ENCODE measurements around the gene PHF2.

Gene PHF2

DNA sequence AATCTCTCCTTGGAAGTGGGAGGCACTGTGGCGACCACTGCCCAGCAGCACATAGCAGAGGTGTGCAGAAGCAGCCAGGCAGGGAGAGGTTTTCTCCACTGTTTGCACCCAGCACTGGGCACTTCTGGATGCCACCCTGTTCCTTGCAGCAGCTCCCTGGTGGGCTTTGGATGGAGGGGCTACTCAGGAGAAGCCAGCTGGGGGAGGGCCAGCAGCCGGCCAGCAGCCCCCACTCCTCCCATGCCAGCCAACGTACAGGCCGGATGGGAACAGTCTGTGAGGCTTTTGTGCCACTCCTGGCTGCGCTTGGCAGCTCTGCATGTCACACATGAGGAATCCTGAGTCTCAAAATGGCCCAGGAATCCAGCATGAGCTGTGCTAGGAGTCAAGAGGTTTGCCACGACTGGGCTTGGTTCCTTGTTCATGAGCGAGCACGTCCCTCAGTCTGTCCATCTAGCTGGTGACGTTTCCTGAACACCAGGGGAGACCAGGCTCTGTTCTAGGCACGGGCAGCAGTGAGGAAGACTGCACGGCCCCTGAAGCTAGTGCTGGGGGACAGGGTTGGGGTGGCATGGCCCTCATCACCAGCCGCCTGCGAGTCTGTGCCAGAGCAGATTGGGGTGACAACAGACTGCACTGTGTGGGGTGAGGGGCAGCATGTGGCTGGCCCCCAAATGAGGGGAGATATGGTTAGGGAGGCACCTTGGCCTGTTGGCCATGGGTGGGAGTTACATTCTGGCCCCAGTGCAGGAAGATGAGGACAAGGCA, 10.1 kb downstream of the PHF2 start:
- H4K20me1 ChIP-seq (ENCODE audit: insufficient read depth, low read length) = no peaks in the 10 kb centered on the region; the same call in none of the 2 replicates
- no peak overlapping the region for H3K27ac ChIP-seq (ENCODE audit: low read length)
- H3K9me2 ChIP-seq (replicated peaks; ENCODE audit: insufficient read depth, low read length) = no peaks in the 10 kb centered on the region
- H3K9me3 ChIP-seq (replicated peaks; ENCODE audit: insufficient read depth, low read length) = no peaks in the 10 kb centered on the region
- no peak for DNase-seq
- no peak overlapping the region for H3K4me2 ChIP-seq (ENCODE audit: low read depth, low read length)
- H3K4me3 ChIP-seq (ENCODE audit: low read length) = no peak overlapping the region
- H3F3A ChIP-seq (ENCODE audit: insufficient read depth, low read length) = no peaks in the 10 kb centered on the region
- peaks cover 73% of the 10 kb centered on the region for H3K79me2 ChIP-seq (ENCODE audit: low read length)
- no peak overlapping the region for H3K9ac ChIP-seq (ENCODE audit: low read length)
- H2AFZ ChIP-seq (ENCODE audit: low read length) = no peak overlapping the region
- TF ChIP-seq, protein P1, sequence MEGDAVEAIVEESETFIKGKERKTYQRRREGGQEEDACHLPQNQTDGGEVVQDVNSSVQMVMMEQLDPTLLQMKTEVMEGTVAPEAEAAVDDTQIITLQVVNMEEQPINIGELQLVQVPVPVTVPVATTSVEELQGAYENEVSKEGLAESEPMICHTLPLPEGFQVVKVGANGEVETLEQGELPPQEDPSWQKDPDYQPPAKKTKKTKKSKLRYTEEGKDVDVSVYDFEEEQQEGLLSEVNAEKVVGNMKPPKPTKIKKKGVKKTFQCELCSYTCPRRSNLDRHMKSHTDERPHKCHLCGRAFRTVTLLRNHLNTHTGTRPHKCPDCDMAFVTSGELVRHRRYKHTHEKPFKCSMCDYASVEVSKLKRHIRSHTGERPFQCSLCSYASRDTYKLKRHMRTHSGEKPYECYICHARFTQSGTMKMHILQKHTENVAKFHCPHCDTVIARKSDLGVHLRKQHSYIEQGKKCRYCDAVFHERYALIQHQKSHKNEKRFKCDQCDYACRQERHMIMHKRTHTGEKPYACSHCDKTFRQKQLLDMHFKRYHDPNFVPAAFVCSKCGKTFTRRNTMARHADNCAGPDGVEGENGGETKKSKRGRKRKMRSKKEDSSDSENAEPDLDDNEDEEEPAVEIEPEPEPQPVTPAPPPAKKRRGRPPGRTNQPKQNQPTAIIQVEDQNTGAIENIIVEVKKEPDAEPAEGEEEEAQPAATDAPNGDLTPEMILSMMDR (IDR thresholded peaks at IDR 0.05; ENCODE audit: low read length) = no peak
- no peak for TF ChIP-seq EZH2phosphoT487 (IDR thresholded peaks at IDR 0.05; ENCODE audit: low read length)
- TF ChIP-seq EZH2 (optimal IDR thresholded peaks at IDR 0.05; ENCODE audit: low read depth, low read length) = no peak
- no peaks in the 10 kb centered on the region for H3K4me1 ChIP-seq (ENCODE audit: low read length)
- H3K36me3 ChIP-seq (replicated peaks; ENCODE audit: insufficient read depth, low read length) = no peaks in the 10 kb centered on the region
- no peaks in the 10 kb centered on the region for H3K27me3 ChIP-seq (replicated peaks; ENCODE audit: insufficient read depth, low read length)

DNA sequence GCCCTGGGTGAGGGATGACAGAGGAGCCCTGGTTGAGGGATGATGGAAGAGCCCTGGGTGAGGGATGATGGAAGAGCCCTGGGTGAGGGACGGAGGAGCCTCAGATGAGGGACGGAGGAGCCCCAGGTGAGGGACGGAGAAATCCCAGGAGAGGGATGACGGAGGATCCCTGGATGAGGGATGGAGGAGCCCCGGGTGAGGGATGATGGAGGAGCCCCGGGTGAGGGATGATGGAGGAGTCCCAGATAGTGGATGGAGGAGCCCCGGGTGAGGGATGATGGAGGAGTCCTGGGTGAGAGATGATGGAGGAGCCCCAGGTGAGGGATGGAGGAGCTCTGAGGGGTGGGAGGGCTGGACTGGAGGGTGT, 10.9 kb downstream of the PHF2 start:
- H3K27ac ChIP-seq (ENCODE audit: low read length) = no peak overlapping the region
- H3K4me3 ChIP-seq (ENCODE audit: low read length) = no peak overlapping the region
- no peak overlapping the region for H3K4me2 ChIP-seq (ENCODE audit: low read depth, low read length)
- H2AFZ ChIP-seq (ENCODE audit: low read length) = no peak overlapping the region
- no peak overlapping the region for H3K9ac ChIP-seq (ENCODE audit: low read length)
- no peak for TF ChIP-seq EZH2 (optimal IDR thresholded peaks at IDR 0.05; ENCODE audit: low read depth, low read length)
- TF ChIP-seq EZH2phosphoT487 (IDR thresholded peaks at IDR 0.05; ENCODE audit: low read length) = no peak
- TF ChIP-seq, protein P1 (IDR thresholded peaks at IDR 0.05; ENCODE audit: low read length) = no peak
- DNase-seq = no peak
- no peaks in the 10 kb centered on the region; the same call in none of the 2 replicates for H4K20me1 ChIP-seq (ENCODE audit: insufficient read depth, low read length)
- H3K27me3 ChIP-seq (replicated peaks; ENCODE audit: insufficient read depth, low read length) = no peaks in the 10 kb centered on the region
- no peaks in the 10 kb centered on the region for H3K36me3 ChIP-seq (replicated peaks; ENCODE audit: insufficient read depth, low read length)
- H3F3A ChIP-seq (ENCODE audit: insufficient read depth, low read length) = no peaks in the 10 kb centered on the region
- no peaks in the 10 kb centered on the region for H3K4me1 ChIP-seq (ENCODE audit: low read length)
- H3K9me3 ChIP-seq (replicated peaks; ENCODE audit: insufficient read depth, low read length) = no peaks in the 10 kb centered on the region
- peaks cover 71% of the 10 kb centered on the region for H3K79me2 ChIP-seq (ENCODE audit: low read length)
- H3K9me2 ChIP-seq (replicated peaks; ENCODE audit: insufficient read depth, low read length) = no peaks in the 10 kb centered on the region

DNA sequence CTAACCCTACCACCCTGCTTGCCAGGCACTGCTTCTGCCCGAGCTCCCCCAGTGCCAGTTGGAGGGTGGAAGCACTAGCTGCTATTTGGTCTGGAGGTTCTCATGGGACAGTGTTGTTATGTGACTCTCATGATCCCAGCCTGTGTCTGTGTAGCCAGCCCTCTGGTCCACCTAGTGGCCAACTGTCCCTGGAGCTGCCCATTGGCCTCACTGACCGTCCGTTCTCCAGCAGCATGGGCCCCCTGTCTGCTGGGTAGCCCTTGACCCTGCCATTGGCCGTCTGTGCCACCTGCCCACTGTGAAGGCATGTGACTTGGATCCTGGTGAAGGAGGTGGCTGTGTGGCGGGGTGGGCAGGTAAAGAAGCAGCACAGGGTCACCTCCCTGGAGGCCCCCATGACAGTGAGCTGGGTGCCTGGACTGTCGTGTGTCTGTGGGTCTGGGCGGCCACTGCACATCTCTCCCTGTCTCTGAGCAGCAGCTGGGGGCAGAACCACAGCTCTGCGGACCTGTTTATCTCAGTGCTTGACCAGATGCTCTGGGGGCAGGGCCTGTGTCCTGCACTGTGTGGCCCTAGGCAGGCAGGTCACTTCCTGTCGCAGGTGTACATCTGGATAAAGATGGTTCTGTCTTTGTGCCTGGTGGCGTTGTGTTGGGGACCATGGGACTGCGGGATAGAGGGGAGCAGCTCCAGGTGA, 11.4 kb downstream of the PHF2 start:
- H4K20me1 ChIP-seq (ENCODE audit: insufficient read depth, low read length) = no peaks in the 10 kb centered on the region; the same call in 1 of the 2 replicates
- H3K36me3 ChIP-seq (replicated peaks; ENCODE audit: insufficient read depth, low read length) = no peaks in the 10 kb centered on the region
- no peak overlapping the region for H3K4me2 ChIP-seq (ENCODE audit: low read depth, low read length)
- no peaks in the 10 kb centered on the region for H3K4me1 ChIP-seq (ENCODE audit: low read length)
- H2AFZ ChIP-seq (ENCODE audit: low read length) = no peak overlapping the region
- no peak overlapping the region for H3K4me3 ChIP-seq (ENCODE audit: low read length)
- H3K9me3 ChIP-seq (replicated peaks; ENCODE audit: insufficient read depth, low read length) = no peaks in the 10 kb centered on the region
- no peak overlapping the region for H3K27ac ChIP-seq (ENCODE audit: low read length)
- peaks cover 65% of the 10 kb centered on the region for H3K79me2 ChIP-seq (ENCODE audit: low read length)
- H3K27me3 ChIP-seq (replicated peaks; ENCODE audit: insufficient read depth, low read length) = no peaks in the 10 kb centered on the region
- no peaks in the 10 kb centered on the region for H3F3A ChIP-seq (ENCODE audit: insufficient read depth, low read length)
- DNase-seq = no peak
- H3K9ac ChIP-seq (ENCODE audit: low read length) = no peak overlapping the region
- no peaks in the 10 kb centered on the region for H3K9me2 ChIP-seq (replicated peaks; ENCODE audit: insufficient read depth, low read length)
- TF ChIP-seq, protein P1 (IDR thresholded peaks at IDR 0.05; ENCODE audit: low read length) = no peak
- TF ChIP-seq EZH2 (optimal IDR thresholded peaks at IDR 0.05; ENCODE audit: low read depth, low read length) = no peak
- no peak for TF ChIP-seq EZH2phosphoT487 (IDR thresholded peaks at IDR 0.05; ENCODE audit: low read length)
